Endodermal cell (in vitro differentiated cells): ENCODE results near the gene DGKQ. TPM values are rescaled to one million over a fixed set of nuclear protein-coding genes. Genes with fewer than 3 reads are reported as not detected.

ENCODE experiments used
- DNase-seq: peaks from one replicate; pipeline ENCODE4 v3.0.0-alpha.2; 2017
- H3K27ac ChIP-seq: 2 replicates; pipeline ENCODE4 v1.5.1; 2013; ENCODE audit warnings: mild to moderate bottlenecking, low read depth, low read length, moderate library complexity
- H3K27me3 ChIP-seq: 2 replicates; pipeline ENCODE4 v1.6.1; 2013; ENCODE audit warnings: mild to moderate bottlenecking, low read length, moderate library complexity; ENCODE audit not compliant: insufficient read depth, control insufficient read depth, poor library complexity, severe bottlenecking
- H3K36me3 ChIP-seq: 2 replicates; pipeline ENCODE4 v1.7.0; 2013; ENCODE audit warnings: mild to moderate bottlenecking, low read length, moderate library complexity; ENCODE audit not compliant: control insufficient read depth, insufficient read depth
- H3K4me1 ChIP-seq: one replicate; pipeline ENCODE4 v1.7.0; 2013; ENCODE audit warnings: low read length; ENCODE audit not compliant: control insufficient read depth, insufficient read depth
- H3K4me3 ChIP-seq: 2 replicates; pipeline ENCODE4 v1.5.1; 2013; ENCODE audit warnings: mild to moderate bottlenecking, low read length, moderate library complexity
- H3K9ac ChIP-seq: 2 replicates; pipeline ENCODE4 v1.6.1; 2013; ENCODE audit warnings: mild to moderate bottlenecking, low read length, moderate library complexity; ENCODE audit not compliant: poor library complexity, severe bottlenecking; ENCODE audit errors: extremely low read depth
- H3K9me3 ChIP-seq: 2 replicates; pipeline ENCODE4 v1.6.1; 2013; ENCODE audit warnings: mild to moderate bottlenecking, low read length, moderate library complexity; ENCODE audit not compliant: control insufficient read depth
- H3K27ac Mint-ChIP-seq: 2 replicates; pipeline ENCODE4 v1.8.0; 2020; ENCODE audit warnings: mixed read lengths
- H3K27me3 Mint-ChIP-seq: 2 replicates; pipeline ENCODE4 v1.8.0; 2021; ENCODE audit warnings: mild to moderate bottlenecking, mixed read lengths; ENCODE audit not compliant: insufficient read depth
- H3K36me3 Mint-ChIP-seq: 2 replicates; pipeline ENCODE4 v1.8.0; 2020; ENCODE audit warnings: low read depth, mixed read lengths
- H3K4me1 Mint-ChIP-seq: 2 replicates; pipeline ENCODE4 v1.8.0; 2020; ENCODE audit warnings: mixed read lengths
- H3K4me3 Mint-ChIP-seq: 2 replicates; pipeline ENCODE4 v1.8.0; 2020; ENCODE audit warnings: mild to moderate bottlenecking, moderate library complexity, mixed read lengths
- H3K9me3 Mint-ChIP-seq: 2 replicates; pipeline ENCODE4 v1.8.0; 2020; ENCODE audit warnings: mild to moderate bottlenecking, mixed read lengths
- CTCF ChIP-seq: fragments of 200-600 bp; sonication (generic); conservative IDR thresholded peaks from 2 replicates; pipeline ENCODE4 v1.5.0; 2021; ENCODE audit warnings: antibody characterized with exemption, mild to moderate bottlenecking
- WGBS, 2 experiments: methylation state at CpG; one replicate each; pipeline versions ENCODE4 v1.1.5 to v1.1.7; 2013; ENCODE audit warnings: missing lambda C conversion rate in 2 of 2, mixed read lengths in 1 of 2; ENCODE audit not compliant: insufficient coverage in 1 of 2, insufficient read length in 1 of 2; 5-methylcytosine and 5-hydroxymethylcytosine counted together
- total RNA-seq, 2 donors: library from RNA; stranded (reverse); fragmentation: NEBNext Ultra II Directional in 1 of 2; extraction: Animal tissue kit (Norgen Biotek cat#: 25700) in 1 of 2; gene quantifications; 2 replicates in 1 of 2; 3 replicates in 1 of 2; pipeline ENCODE4 v1.2.1, GENCODE V29; 2021

DGKQ gene
- total RNA-seq, 2 donors from 2014 or later = 26.3 to 31.1 TPM

- H3K4me3 ChIP-seq = no peak overlapping the region
- H3K27me3 Mint-ChIP-seq = peaks cover 35% of the 10 kb centered on the region
- peak overlapping the region; percentile 55 for H3K4me3 Mint-ChIP-seq
- peaks cover 3% of the 10 kb centered on the region for H3K4me1 ChIP-seq
- peaks cover 8% of the 10 kb centered on the region for H3K36me3 ChIP-seq
- peaks cover 6% of the 10 kb centered on the region for H3K9me3 ChIP-seq
- H3K27ac Mint-ChIP-seq = no peak overlapping the region
- H3K36me3 Mint-ChIP-seq = peaks cover 8% of the 10 kb centered on the region
- DNase-seq = no peak
- WGBS, 2 experiments = 0% methylated on average over 54 of the region's 69 CpGs; no CpG with 5 or more reads in 1 of the 2 experiments
- H3K27me3 ChIP-seq = peaks cover 42% of the 10 kb centered on the region
- no peak overlapping the region for H3K27ac ChIP-seq
- peaks cover 6% of the 10 kb centered on the region for H3K4me1 Mint-ChIP-seq
- H3K9me3 Mint-ChIP-seq = peaks cover 8% of the 10 kb centered on the region
- no peak for TF ChIP-seq CTCF
- H3K9ac ChIP-seq = no peak overlapping the region
Observed at GRCh38 chr4:1011666-1012033, 38.3 kb upstream of the DGKQ start.

- Histone ChIP-seq H3K27ac (no peak within 1 kb of the TSS), H3K4me1 (peaks cover 3% of the 10 kb centered on the region), H3K9ac (no peak within 1 kb of the TSS), H3K4me3 (peak within 1 kb of the TSS; percentile 58), H3K27me3 (peaks cover 47% of the 10 kb centered on the region), H3K36me3 (peaks cover 8% of the 10 kb centered on the region), H3K9me3 (peaks cover 10% of the 10 kb centered on the region)
- Mint-ChIP-seq H3K4me3 (peak within 1 kb of the TSS; percentile 55), H3K27ac (peak within 1 kb of the TSS; percentile 21), H3K27me3 (peaks cover 41% of the 10 kb centered on the region), H3K36me3 (peaks cover 8% of the 10 kb centered on the region), H3K4me1 (peaks cover 6% of the 10 kb centered on the region), H3K9me3 (peaks cover 13% of the 10 kb centered on the region)
- no peak for TF ChIP-seq CTCF
- WGBS, 2 experiments = 0 to 2% methylated on average over 22 to 88 of the region's 89 CpGs
- peak; percentile 96 for DNase-seq
Observed at GRCh38 chr4:1011022-1011665, 37.8 kb upstream of the DGKQ start, which contains the start of gene FGFRL1. Gene FGFRL1 (plus strand): TSS chr4:1011626. CDS start chr4:1012486, 860 bp downstream.

GRCh38 chr4:1010395-1011021 lies 37.1 kb upstream of the DGKQ start:
- peaks cover 53% of the 10 kb centered on the region for H3K27me3 ChIP-seq
- 10 to 11% methylated on average over 10 to 36 of the region's 36 CpGs for WGBS, 2 experiments

More at GRCh38 chr4:1010395-1011021, 37.1 kb upstream of the DGKQ start:
- Histone ChIP-seq H3K36me3 (peaks cover 8% of the 10 kb centered on the region), H3K9me3 (peaks cover 10% of the 10 kb centered on the region), H3K9ac (no peak overlapping the region), H3K27ac (no peak overlapping the region), H3K4me1 (peaks cover 3% of the 10 kb centered on the region), H3K4me3 (no peak overlapping the region)
- peaks cover 16% of the 10 kb centered on the region for H3K9me3 Mint-ChIP-seq
- peaks cover 8% of the 10 kb centered on the region for H3K36me3 Mint-ChIP-seq
- peaks cover 47% of the 10 kb centered on the region for H3K27me3 Mint-ChIP-seq
- DNase-seq = peak; percentile 81
- H3K4me1 Mint-ChIP-seq = peaks cover 6% of the 10 kb centered on the region
- TF ChIP-seq CTCF = no peak
- H3K4me3 Mint-ChIP-seq = peak overlapping the region; percentile 42
- H3K27ac Mint-ChIP-seq = peak overlapping the region; percentile 21
